GM13976 (cell line): ENCODE measurements around the gene HLA-DQA2.
"Not testable (repeated sequence)": the region's sequence is repeated elsewhere in the genome, so short reads cannot be mapped to it uniquely, and the experiment has no call there.

Experiments
- DNase-seq: peaks from one replicate; pipeline ENCODE4 v3.0.0; 2012; ENCODE audit warnings: low spot score
- in situ Hi-C: fragments of 300-500 bp; cut with MboI; formaldehyde crosslinking; loops from one replicate; pipeline ENCODE4 v1.12.0; 2022; ENCODE audit warnings: low sequenced_read_pairs, mixed read lengths, inconsistent platforms; ENCODE audit not compliant: unreplicated experiment
- TF ChIP-seq, protein P1 (sequence below): IDR thresholded peaks from 2 replicates; pipeline ENCODE4 v1.5.1; 2012; ENCODE audit warnings: borderline replicate concordance, mild to moderate bottlenecking; ENCODE audit not compliant: insufficient read depth; ENCODE audit errors: extremely low read depth, missing control alignments, control extremely low read depth

Gene HLA-DQA2

DNA sequence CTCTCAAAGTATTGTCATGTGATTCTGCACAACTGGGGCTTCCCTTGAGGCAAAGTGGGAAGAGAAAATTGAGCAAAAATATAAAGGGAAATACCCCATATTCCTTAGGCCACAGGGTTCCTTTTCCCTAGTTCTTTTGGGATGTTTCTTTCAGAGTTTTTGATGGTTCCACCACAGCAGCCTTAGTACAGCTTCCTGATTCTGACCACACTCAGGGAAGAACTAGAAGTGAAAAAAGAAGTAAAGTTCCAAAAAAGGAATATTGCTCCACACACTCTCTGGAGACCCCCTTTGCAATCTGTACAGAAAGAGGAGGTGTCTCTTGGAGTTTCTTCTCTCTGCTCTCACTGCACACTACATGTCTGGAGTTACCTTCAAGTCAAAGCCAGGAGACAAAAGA, 27.9 kb upstream of the HLA-DQA2 start:
- in situ Hi-C loops: loop anchor here (10.0 kb wide), 1 partner anchor 468 kb away; no protein-coding TSS in a partner anchor
- TF ChIP-seq, protein P1, sequence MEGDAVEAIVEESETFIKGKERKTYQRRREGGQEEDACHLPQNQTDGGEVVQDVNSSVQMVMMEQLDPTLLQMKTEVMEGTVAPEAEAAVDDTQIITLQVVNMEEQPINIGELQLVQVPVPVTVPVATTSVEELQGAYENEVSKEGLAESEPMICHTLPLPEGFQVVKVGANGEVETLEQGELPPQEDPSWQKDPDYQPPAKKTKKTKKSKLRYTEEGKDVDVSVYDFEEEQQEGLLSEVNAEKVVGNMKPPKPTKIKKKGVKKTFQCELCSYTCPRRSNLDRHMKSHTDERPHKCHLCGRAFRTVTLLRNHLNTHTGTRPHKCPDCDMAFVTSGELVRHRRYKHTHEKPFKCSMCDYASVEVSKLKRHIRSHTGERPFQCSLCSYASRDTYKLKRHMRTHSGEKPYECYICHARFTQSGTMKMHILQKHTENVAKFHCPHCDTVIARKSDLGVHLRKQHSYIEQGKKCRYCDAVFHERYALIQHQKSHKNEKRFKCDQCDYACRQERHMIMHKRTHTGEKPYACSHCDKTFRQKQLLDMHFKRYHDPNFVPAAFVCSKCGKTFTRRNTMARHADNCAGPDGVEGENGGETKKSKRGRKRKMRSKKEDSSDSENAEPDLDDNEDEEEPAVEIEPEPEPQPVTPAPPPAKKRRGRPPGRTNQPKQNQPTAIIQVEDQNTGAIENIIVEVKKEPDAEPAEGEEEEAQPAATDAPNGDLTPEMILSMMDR: no peak
- no peak for DNase-seq

DNA sequence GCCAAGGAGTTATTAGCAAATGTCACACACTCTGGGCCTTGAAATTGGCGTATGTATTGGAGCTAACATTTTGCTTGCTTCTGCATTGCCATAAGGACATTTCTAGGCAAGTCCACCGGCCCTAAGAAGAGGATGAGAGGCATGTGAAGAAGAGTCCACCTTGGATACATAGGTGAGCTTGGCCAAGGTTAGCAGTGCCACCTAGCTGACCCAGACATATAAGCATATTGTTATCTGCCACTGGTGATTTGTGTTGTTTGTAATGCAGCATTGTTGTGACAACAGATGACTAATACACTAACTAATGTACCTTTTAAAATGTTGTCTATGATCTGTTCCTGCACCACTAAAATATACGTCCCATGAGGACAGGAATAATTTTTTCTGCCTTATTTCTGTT, 24.8 kb upstream of the HLA-DQA2 start:
- TF ChIP-seq, protein P1: no peak
- no peak for DNase-seq
- in situ Hi-C loops: loop anchor here (10.0 kb wide), 1 partner anchor 472 kb away; no protein-coding TSS in a partner anchor

DNA sequence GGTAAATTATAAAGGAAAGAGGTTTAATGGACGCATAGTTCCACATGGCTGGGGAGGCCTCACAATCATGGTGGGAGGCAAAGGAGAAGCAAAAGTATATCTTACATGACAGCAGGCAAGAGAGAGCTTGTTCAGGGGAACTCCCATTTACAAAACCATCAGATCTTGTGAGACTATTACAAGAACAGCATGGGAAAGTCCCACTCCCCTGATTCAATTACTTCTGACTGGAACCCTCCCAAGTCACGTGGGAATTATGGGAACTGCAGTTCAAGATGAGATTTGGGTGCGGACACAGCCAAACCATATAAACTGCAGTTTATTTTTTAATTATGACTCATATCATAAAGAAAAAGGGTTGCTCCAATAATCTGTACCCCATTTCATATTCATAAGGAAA, 22.3 kb upstream of the HLA-DQA2 start:
- TF ChIP-seq, protein P1: no peak
- in situ Hi-C loops: loop anchor here (10.0 kb wide), 1 partner anchor 474 kb away; no protein-coding TSS in a partner anchor
- DNase-seq: no peak

GRCh38 chr6:32738126-32738525, 3.1 kb upstream of the HLA-DQA2 start:
- TF ChIP-seq, protein P1: no peak
- no peak for DNase-seq
- in situ Hi-C loops: no loop called here

- no peak for DNase-seq
- TF ChIP-seq, protein P1: no peak
These were observed 1.2 kb downstream of the HLA-DQA2 start for GRCh38 chr6:32742374-32742773.

GRCh38 chr6:32744776-32745175, 3.6 kb downstream of the HLA-DQA2 start:
- in situ Hi-C loops: no loop called here
- DNase-seq: no peak
- TF ChIP-seq, protein P1: no peak

More at GRCh38 chr6:32742374-32742773, 1.2 kb downstream of the HLA-DQA2 start:
- in situ Hi-C loops: no loop called here

DNA sequence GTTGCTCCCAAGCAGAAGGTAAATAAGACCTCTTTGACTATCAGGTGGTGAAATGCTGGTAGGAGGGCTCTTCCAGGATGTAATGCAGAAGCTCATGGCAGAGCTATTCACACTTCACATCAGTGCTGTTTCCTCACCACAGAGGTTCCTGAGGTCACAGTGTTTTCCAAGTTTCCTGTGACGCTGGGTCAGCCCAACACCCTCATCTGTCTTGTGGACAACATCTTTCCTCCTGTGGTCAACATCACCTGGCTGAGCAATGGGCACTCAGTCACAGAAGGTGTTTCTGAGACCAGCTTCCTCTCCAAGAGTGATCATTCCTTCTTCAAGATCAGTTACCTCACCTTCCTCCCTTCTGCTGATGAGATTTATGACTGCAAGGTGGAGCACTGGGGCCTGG, 4.5 kb downstream of the HLA-DQA2 start:
- in situ Hi-C loops, DNase-seq: not testable (repeated sequence)
